Keratinocyte (primary cell): ENCODE measurements around the gene PTBP3. TPM values are rescaled to one million over a fixed set of nuclear protein-coding genes. Genes with fewer than 3 reads are reported as not detected.

Source experiments
- DNase-seq: peaks from one replicate; pipeline ENCODE4 v3.0.0-alpha.2; 2011; ENCODE audit warnings: low read depth, missing footprints, low spot score
- FAIRE-seq: peaks from 2 replicates; lab custom pipeline; 2011; peaks lifted over from hg19 to GRCh38; lab: Jason Lieb, UNC
- H2AFZ ChIP-seq: 2 replicates; pipeline ENCODE4 v1.6.0; 2012; ENCODE audit warnings: low read length, control low read depth, inconsistent platforms; ENCODE audit not compliant: control insufficient read depth
- H3K27ac ChIP-seq: 2 replicates; pipeline ENCODE4 v1.5.1; 2011; ENCODE audit warnings: low read length; ENCODE audit not compliant: control insufficient read depth, insufficient read depth
- H3K27me3 ChIP-seq: 3 replicates; pipeline ENCODE4 v1.6.0; 2011; ENCODE audit warnings: low read length; ENCODE audit not compliant: control insufficient read depth, insufficient read depth; ENCODE audit errors: extremely low read depth
- H3K36me3 ChIP-seq, 2 experiments: 2 replicates in 1 of 2; 3 replicates in 1 of 2; pipeline ENCODE4 v1.5.1; 2011; ENCODE audit warnings: low read length in 2 of 2, mild to moderate bottlenecking in 1 of 2; ENCODE audit not compliant: control insufficient read depth in 2 of 2, insufficient read depth in 2 of 2; ENCODE audit errors: extremely low read depth in 1 of 2
- H3K4me1 ChIP-seq: 3 replicates; pipeline ENCODE4 v1.5.1; 2011; ENCODE audit warnings: low read length; ENCODE audit not compliant: control insufficient read depth, insufficient read depth; ENCODE audit errors: extremely low read depth
- H3K4me2 ChIP-seq: 3 replicates; pipeline ENCODE4 v1.6.0; 2011; ENCODE audit warnings: low read depth, low read length; ENCODE audit not compliant: control insufficient read depth, insufficient read depth; ENCODE audit errors: extremely low read depth
- H3K4me3 ChIP-seq, 3 experiments: fragments of 200-600 bp in 1 of 3; sonication (generic) in 1 of 3; 2 replicates in 2 of 3; 3 replicates in 1 of 3; pipeline ENCODE4 v1.5.1; 2011 to 2016; ENCODE audit warnings: low read length in 3 of 3, mild to moderate bottlenecking in 3 of 3, control low read depth in 2 of 3, inconsistent platforms in 1 of 3, low read depth in 1 of 3, mixed read lengths in 1 of 3, mixed run types in 1 of 3, moderate library complexity in 1 of 3; ENCODE audit not compliant: control insufficient read depth in 2 of 3, insufficient read depth in 2 of 3; ENCODE audit errors: extremely low read depth in 1 of 3
- H3K79me2 ChIP-seq: 2 replicates; pipeline ENCODE4 v1.6.0; 2012; ENCODE audit warnings: low read length; ENCODE audit not compliant: control insufficient read depth, insufficient read depth
- H3K9ac ChIP-seq: 3 replicates; pipeline ENCODE4 v1.6.0; 2011; ENCODE audit warnings: low read length; ENCODE audit not compliant: control insufficient read depth, insufficient read depth; ENCODE audit errors: extremely low read depth
- H3K9me1 ChIP-seq: 3 replicates; pipeline ENCODE4 v1.6.0; 2011; ENCODE audit warnings: low read length; ENCODE audit not compliant: control insufficient read depth, insufficient read depth; ENCODE audit errors: extremely low read depth
- H3K9me3 ChIP-seq: 2 replicates; pipeline ENCODE4 v1.5.1; 2012; ENCODE audit warnings: low read depth, low read length; ENCODE audit not compliant: control insufficient read depth
- H4K20me1 ChIP-seq: 3 replicates; pipeline ENCODE4 v1.6.0; 2011; ENCODE audit warnings: low read length; ENCODE audit not compliant: control insufficient read depth, insufficient read depth; ENCODE audit errors: extremely low read depth
- EZH2 ChIP-seq: IDR thresholded peaks from one replicate; pipeline ENCODE4 v1.6.1; 2012; ENCODE audit warnings: inconsistent platforms, mild to moderate bottlenecking, low read length, moderate library complexity
- dilution Hi-C: fragments of 300-500 bp; cut with MboI; formaldehyde crosslinking; loops from one replicate; pipeline ENCODE4 v1.7.0; 2020; ENCODE audit warnings: low sequenced_read_pairs; ENCODE audit not compliant: extremely low pct_ligation_motif_present
- polyA plus RNA-seq, 5 experiments: library from polyadenylated mRNA; depleted of rRNA in 3 of 5; stranded (reverse) in 3 of 5; stranded (forward) in 1 of 5; unstranded in 1 of 5; fragments of >200 nt; gene quantifications; 1 replicate in 1 of 5; 2 replicates in 3 of 5; 3 replicates in 1 of 5; pipeline versions ENCODE4 v1.2.1 to v1.2.3, GENCODE V29; 2011 to 2012; ENCODE audit warnings: missing spikeins in 2 of 5, low read depth in 1 of 5, low replicate concordance in 1 of 5
- TF ChIP-seq, protein P1 (sequence below), 3 experiments: IDR thresholded peaks in 1 of 3; conservative IDR thresholded peaks in 1 of 3; optimal IDR thresholded peaks in 1 of 3; 2 replicates in 2 of 3; 3 replicates in 1 of 3; pipeline versions ENCODE3 to v1.5.1; 2011; ENCODE audit warnings: low read length in 3 of 3, mild to moderate bottlenecking in 3 of 3, moderate library complexity in 2 of 3, control low read depth in 1 of 3, inconsistent platforms in 1 of 3; ENCODE audit not compliant: insufficient read depth in 2 of 3; ENCODE audit errors: extremely low read depth in 1 of 3

Gene PTBP3
- polyA plus RNA-seq, 1 donor (not counting 4 experiments of a cell fraction or from before 2014, with no cell fraction given) = 51.0 TPM

DNA sequence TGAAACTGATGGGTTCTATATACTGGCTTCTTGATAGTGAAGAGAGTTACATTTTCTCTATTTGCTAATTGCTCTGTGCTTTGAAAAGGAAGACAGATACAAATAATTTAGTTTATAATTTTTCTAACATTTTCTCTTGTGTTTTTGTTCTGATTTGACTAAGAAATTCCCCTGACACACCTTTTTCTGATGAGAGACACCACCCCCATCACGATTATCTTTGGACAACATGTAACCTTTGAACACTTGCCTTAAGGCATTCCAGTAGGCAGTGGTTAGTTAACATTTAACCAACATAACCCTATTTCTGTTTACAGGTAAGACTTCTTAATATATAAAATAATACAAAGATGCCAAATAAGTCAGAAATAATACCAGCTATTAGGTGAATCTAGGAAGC lies 4.1 kb upstream of the PTBP3 start:
- H2AFZ ChIP-seq = no peak overlapping the region
- H3K4me3 ChIP-seq = no peak overlapping the region
- H3K4me2 ChIP-seq = no peak overlapping the region
- H3K9ac ChIP-seq = no peak overlapping the region
- H3K9me1 ChIP-seq = no peaks in the 10 kb centered on the region
- H3K36me3 ChIP-seq = no peaks in the 10 kb centered on the region
- no peaks in the 10 kb centered on the region for H3K9me3 ChIP-seq
- TF ChIP-seq, protein P1, sequence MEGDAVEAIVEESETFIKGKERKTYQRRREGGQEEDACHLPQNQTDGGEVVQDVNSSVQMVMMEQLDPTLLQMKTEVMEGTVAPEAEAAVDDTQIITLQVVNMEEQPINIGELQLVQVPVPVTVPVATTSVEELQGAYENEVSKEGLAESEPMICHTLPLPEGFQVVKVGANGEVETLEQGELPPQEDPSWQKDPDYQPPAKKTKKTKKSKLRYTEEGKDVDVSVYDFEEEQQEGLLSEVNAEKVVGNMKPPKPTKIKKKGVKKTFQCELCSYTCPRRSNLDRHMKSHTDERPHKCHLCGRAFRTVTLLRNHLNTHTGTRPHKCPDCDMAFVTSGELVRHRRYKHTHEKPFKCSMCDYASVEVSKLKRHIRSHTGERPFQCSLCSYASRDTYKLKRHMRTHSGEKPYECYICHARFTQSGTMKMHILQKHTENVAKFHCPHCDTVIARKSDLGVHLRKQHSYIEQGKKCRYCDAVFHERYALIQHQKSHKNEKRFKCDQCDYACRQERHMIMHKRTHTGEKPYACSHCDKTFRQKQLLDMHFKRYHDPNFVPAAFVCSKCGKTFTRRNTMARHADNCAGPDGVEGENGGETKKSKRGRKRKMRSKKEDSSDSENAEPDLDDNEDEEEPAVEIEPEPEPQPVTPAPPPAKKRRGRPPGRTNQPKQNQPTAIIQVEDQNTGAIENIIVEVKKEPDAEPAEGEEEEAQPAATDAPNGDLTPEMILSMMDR (optimal IDR thresholded peaks at IDR 0.05 in 1 of 3, IDR thresholded peaks at IDR 0.05 in 1 of 3, conservative IDR thresholded peaks at IDR 0.05 in 1 of 3; ENCODE audit: extremely low read depth in 1 of 3, insufficient read depth in 2 of 3, low read length in 3 of 3) = no peak
- no peak for TF ChIP-seq EZH2
- FAIRE-seq = no peak
- H4K20me1 ChIP-seq = no peaks in the 10 kb centered on the region
- no peak for DNase-seq
- peaks cover 9% of the 10 kb centered on the region for H3K4me1 ChIP-seq
- H3K79me2 ChIP-seq = peaks cover 7% of the 10 kb centered on the region
- dilution Hi-C loops = no loop called here
- no peaks in the 10 kb centered on the region for H3K27me3 ChIP-seq
- H3K27ac ChIP-seq = no peak overlapping the region

DNA sequence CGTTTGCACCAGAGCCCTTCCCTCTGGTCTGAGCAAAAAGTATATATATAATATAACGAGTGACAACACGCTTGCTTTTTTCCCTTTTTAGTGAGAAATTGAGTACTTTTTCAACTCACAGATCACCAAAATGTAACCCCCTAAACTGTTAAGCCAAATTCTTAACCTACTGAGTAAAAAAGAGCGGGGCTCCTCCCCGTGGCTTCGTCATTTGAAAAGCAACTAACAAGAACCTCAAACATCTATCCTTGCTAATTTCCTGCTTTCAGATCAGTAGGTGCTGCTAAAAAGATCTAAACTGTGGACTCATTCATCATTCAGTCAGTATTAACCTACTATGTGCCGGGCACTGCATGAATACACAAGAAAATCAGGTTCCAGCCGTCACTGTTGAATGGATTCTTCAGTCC lies 1.0 kb upstream of the PTBP3 start:
- Histone ChIP-seq H3K4me2 (peak overlapping the region; percentile 97), H4K20me1 (no peaks in the 10 kb centered on the region), H3K4me3 (peak overlapping the region; percentile 55 to 79 (median 79)), H3K9ac (peak overlapping the region; percentile 94), H3K9me3 (no peaks in the 10 kb centered on the region), H3K4me1 (peaks cover 9% of the 10 kb centered on the region), H3K36me3 (no peaks in the 10 kb centered on the region), H3K79me2 (peaks cover 38% of the 10 kb centered on the region), H3K9me1 (no peaks in the 10 kb centered on the region), H2AFZ (peak overlapping the region; percentile 86), H3K27me3 (no peaks in the 10 kb centered on the region), H3K27ac (peak overlapping the region; percentile 94)
- TF ChIP-seq, protein P1 (optimal IDR thresholded peaks at IDR 0.05 in 1 of 3, IDR thresholded peaks at IDR 0.05 in 1 of 3, conservative IDR thresholded peaks at IDR 0.05 in 1 of 3; ENCODE audit: extremely low read depth in 1 of 3, insufficient read depth in 2 of 3, low read length in 3 of 3) = no peak
- no peak for TF ChIP-seq EZH2
- DNase-seq = no peak
- FAIRE-seq = no peak
- dilution Hi-C loops = no loop called here
